IMR-90 (cell line): ENCODE data around the gene KCNN4. TPM values are rescaled to one million over a fixed set of nuclear protein-coding genes. Genes with fewer than 3 reads are reported as not detected.
A peak's percentile ranks its signal among the peaks of the same experiment; 100 is the strongest.

Experiments used
- ATAC-seq: fragments of 200-7000 bp; cut with Tn5 transposase; 2 replicates; pipeline ENCODE4 v1.9.1; 2020; ENCODE audit warnings: low read depth, mild to moderate bottlenecking, moderate library complexity
- BruUV-seq: library from RNA; stranded (reverse); fragments of 400-500 nt; replicated peaks from 2 replicates; lab custom pipeline; 2021; lab: Mats Ljungman, UMichigan
- CTCF ChIA-PET: fragments of 300-600 bp; formaldehyde crosslinking; extraction: SDS; loops from one replicate; lab custom pipeline; 2021; ENCODE audit warnings: antibody characterized with exemption; lab: Yijun Ruan, JAX
- POLR2A ChIA-PET: fragments of 300-600 bp; sonication (Branson Sonifier 250); formaldehyde crosslinking; loops from one replicate; lab custom pipeline; 2022; ENCODE audit warnings: antibody characterized with exemption; ENCODE audit not compliant: unreplicated experiment; lab: Charles Lee
- DNase-seq: peaks from one replicate; pipeline ENCODE4 v3.0.0; 2013
- H2AFZ ChIP-seq: replicated peaks from 2 replicates; pipeline ENCODE3; 2013; ENCODE audit warnings: low read length, mild to moderate bottlenecking; ENCODE audit not compliant: poor library complexity
- H2AK5ac ChIP-seq: 2 replicates; pipeline ENCODE4 v1.6.1; 2013; ENCODE audit warnings: low read depth, low read length, inconsistent platforms
- H2AK9ac ChIP-seq: replicated peaks from 2 replicates; pipeline ENCODE3; 2013; ENCODE audit warnings: mild to moderate bottlenecking, low read depth, low read length, moderate library complexity; ENCODE audit not compliant: poor library complexity
- H2BK120ac ChIP-seq: 2 replicates; pipeline ENCODE4 v1.6.1; 2013; ENCODE audit warnings: low read depth, low read length, inconsistent platforms
- H2BK15ac ChIP-seq: 3 replicates; pipeline ENCODE4 v1.6.1; 2013; ENCODE audit warnings: low read depth, low read length, inconsistent platforms
- H2BK20ac ChIP-seq: 2 replicates; pipeline ENCODE4 v1.6.1; 2013; ENCODE audit warnings: low read depth, mild to moderate bottlenecking, inconsistent platforms, low read length, moderate library complexity
- H2BK5ac ChIP-seq: 2 replicates; pipeline ENCODE4 v1.6.1; 2013; ENCODE audit warnings: mild to moderate bottlenecking, low read depth, low read length, inconsistent platforms; ENCODE audit not compliant: poor library complexity, severe bottlenecking
- H3K14ac ChIP-seq: replicated peaks from 2 replicates; pipeline ENCODE4 v1.6.1; 2013; ENCODE audit warnings: low read depth, low read length, inconsistent platforms
- H3K18ac ChIP-seq: 2 replicates; pipeline ENCODE4 v1.6.1; 2013; ENCODE audit warnings: low read depth, low read length, control low read depth
- H3K23ac ChIP-seq: 2 replicates; pipeline ENCODE4 v1.6.1; 2013; ENCODE audit warnings: low read depth, low read length, inconsistent platforms
- H3K27ac ChIP-seq: 2 replicates; pipeline ENCODE4 v1.5.1; 2013; ENCODE audit warnings: mild to moderate bottlenecking, control low read depth, low read length; ENCODE audit not compliant: insufficient read depth
- H3K27me3 ChIP-seq: 2 replicates; pipeline ENCODE4 v1.6.1; 2013; ENCODE audit warnings: low read length; ENCODE audit not compliant: control insufficient read depth, insufficient read depth
- H3K36me3 ChIP-seq: 2 replicates; pipeline ENCODE4 v1.6.1; 2013; ENCODE audit warnings: low read length, mixed read lengths; ENCODE audit not compliant: control insufficient read depth, insufficient read depth
- H3K4ac ChIP-seq: 2 replicates; pipeline ENCODE4 v1.6.1; 2013; ENCODE audit warnings: low read depth, low read length, inconsistent platforms
- H3K4me1 ChIP-seq: 2 replicates; pipeline ENCODE4 v1.6.1; 2013; ENCODE audit warnings: low read length, mixed read lengths; ENCODE audit not compliant: control insufficient read depth, insufficient read depth
- H3K4me2 ChIP-seq: 2 replicates; pipeline ENCODE4 v1.6.1; 2013; ENCODE audit warnings: low read depth, mild to moderate bottlenecking, control low read depth, low read length, moderate library complexity
- H3K4me3 ChIP-seq: 2 replicates; pipeline ENCODE4 v1.5.1; 2013; ENCODE audit warnings: low read depth, mild to moderate bottlenecking, control low read depth, low read length, moderate library complexity; ENCODE audit not compliant: insufficient read depth
- H3K56ac ChIP-seq: 2 replicates; pipeline ENCODE4 v1.6.1; 2013; ENCODE audit warnings: low read length, inconsistent platforms; ENCODE audit not compliant: insufficient read depth; ENCODE audit errors: extremely low read depth
- H3K79me1 ChIP-seq, 2 experiments: 2 replicates each; pipeline ENCODE4 v1.6.1; 2013; ENCODE audit warnings: low read length in 2 of 2, inconsistent platforms in 1 of 2, low read depth in 1 of 2
- H3K9ac ChIP-seq: 2 replicates; pipeline ENCODE4 v1.6.1; 2013; ENCODE audit warnings: low read depth, low read length, control low read depth
- H3K9me1 ChIP-seq: 2 replicates; pipeline ENCODE4 v1.6.1; 2013; ENCODE audit warnings: low read length, inconsistent platforms; ENCODE audit not compliant: insufficient read depth
- H3K9me3 ChIP-seq: 2 replicates; pipeline ENCODE4 v1.6.1; 2013; ENCODE audit warnings: low read length; ENCODE audit not compliant: control insufficient read depth, insufficient read depth
- H4K20me1 ChIP-seq: 2 replicates; pipeline ENCODE4 v1.6.1; 2013; ENCODE audit warnings: low read length, inconsistent platforms; ENCODE audit not compliant: insufficient read depth
- H4K5ac ChIP-seq: 2 replicates; pipeline ENCODE4 v1.6.1; 2013; ENCODE audit warnings: mild to moderate bottlenecking, low read depth, low read length, control low read depth
- H4K8ac ChIP-seq, 2 experiments: 2 replicates each; pipeline ENCODE4 v1.6.1; 2013; ENCODE audit warnings: low read depth in 2 of 2, low read length in 2 of 2, control low read depth in 1 of 2, inconsistent platforms in 1 of 2
- H4K91ac ChIP-seq: 2 replicates; pipeline ENCODE4 v1.6.1; 2013; ENCODE audit warnings: low read depth, low read length, inconsistent platforms; ENCODE audit not compliant: insufficient read depth
- BHLHE40 ChIP-seq: fragments of 150-350 bp; IDR thresholded peaks from 2 replicates; pipeline ENCODE4 v1.6.1; 2016; ENCODE audit warnings: mild to moderate bottlenecking, low read depth, low read length
- CEBPB ChIP-seq: IDR thresholded peaks from 2 replicates; pipeline ENCODE4 v1.6.1; 2012; ENCODE audit warnings: low read depth, low read length, improper control_type of control experiment
- CHD1 ChIP-seq: IDR thresholded peaks from 2 replicates; pipeline ENCODE4 v1.6.1; 2012; ENCODE audit warnings: low read depth, low read length, improper control_type of control experiment
- CTCF ChIP-seq: conservative IDR thresholded peaks from 2 replicates; pipeline ENCODE4 v1.5.1; 2012; ENCODE audit warnings: mild to moderate bottlenecking, low read depth, low read length, improper control_type of control experiment
- FOS ChIP-seq: fragments of 150-350 bp; IDR thresholded peaks from 2 replicates; pipeline ENCODE4 v1.6.1; 2016; ENCODE audit warnings: low read depth, low read length
- MAFK ChIP-seq: IDR thresholded peaks from 2 replicates; pipeline ENCODE4 v1.6.1; 2012; ENCODE audit warnings: low read depth, low read length, improper control_type of control experiment
- MXI1 ChIP-seq: IDR thresholded peaks from 2 replicates; pipeline ENCODE4 v1.6.1; 2012; ENCODE audit warnings: low read depth, mild to moderate bottlenecking, low read length, moderate library complexity, borderline replicate concordance
- NFE2L2 ChIP-seq: fragments of 150-350 bp; IDR thresholded peaks from 2 replicates; pipeline ENCODE4 v1.6.1; 2016; ENCODE audit warnings: low read depth, mild to moderate bottlenecking, low read length
- POLR2A ChIP-seq: IDR thresholded peaks from 2 replicates; pipeline ENCODE4 v1.6.1; 2012; ENCODE audit warnings: mild to moderate bottlenecking, low read depth, low read length
- RAD21 ChIP-seq: IDR thresholded peaks from 2 replicates; pipeline ENCODE4 v1.6.1; 2012; ENCODE audit warnings: low read length, improper control_type of control experiment
- RCOR1 ChIP-seq: IDR thresholded peaks from 2 replicates; pipeline ENCODE4 v1.6.1; 2012; ENCODE audit warnings: mild to moderate bottlenecking, low read length, improper control_type of control experiment; ENCODE audit not compliant: insufficient replicate concordance
- RFX5 ChIP-seq: IDR thresholded peaks from 2 replicates; pipeline ENCODE4 v1.8.0; 2012; ENCODE audit warnings: low read depth, mild to moderate bottlenecking, low read length, moderate library complexity
- SMC3 ChIP-seq: fragments of 150-350 bp; IDR thresholded peaks from 2 replicates; pipeline ENCODE4 v1.6.1; 2016; ENCODE audit warnings: low read depth, mild to moderate bottlenecking, antibody characterized with exemption, low read length, moderate library complexity
- WGBS, 2 experiments: methylation state at CpG; one replicate each; pipeline versions ENCODE4 v1.1.5 to v1.1.7; 2013; ENCODE audit warnings: missing lambda C conversion rate in 2 of 2; ENCODE audit not compliant: insufficient read length in 1 of 2; ENCODE audit errors: extremely low coverage in 2 of 2; 5-methylcytosine and 5-hydroxymethylcytosine counted together
- dilution Hi-C: fragments of 300-500 bp; cut with HindIII; formaldehyde crosslinking; loops from one replicate; pipeline ENCODE4 v1.14.3; 2018; ENCODE audit warnings: low sequenced_read_pairs; ENCODE audit not compliant: unreplicated experiment
- in situ Hi-C: fragments of 300-500 bp; cut with MboI; formaldehyde crosslinking; loops from 3 replicates; pipeline ENCODE4 v1.14.3; 2019; ENCODE audit warnings: low sequenced_read_pairs, inconsistent platforms, mixed read lengths
- intact Hi-C: fragments of 100-400 bp; cut with micrococcal nuclease; formaldehyde crosslinking; loops from 2 replicates; pipeline ENCODE4 v1.10.0; 2022
- polyA plus RNA-seq, 3 experiments: library from polyadenylated mRNA; depleted of rRNA; stranded (reverse); fragments of >200 nt; gene quantifications; 2 replicates each; pipeline ENCODE4 v1.2.3, GENCODE V29; 2012; ENCODE audit warnings: low replicate concordance in 1 of 3
- total RNA-seq: library from RNA; depleted of rRNA; stranded (reverse); fragments of >200 nt; gene quantifications from 2 replicates; pipeline ENCODE4 v1.2.3, GENCODE V29; 2012
- TF ChIP-seq, protein P1 (sequence below): fragments of 150-350 bp; IDR thresholded peaks from 2 replicates; pipeline ENCODE4 v1.6.1; 2016; ENCODE audit warnings: low read depth, mild to moderate bottlenecking, low read length, moderate library complexity, borderline replicate concordance
- TF ChIP-seq, protein P2 (sequence below): fragments of 150-350 bp; IDR thresholded peaks from 2 replicates; pipeline ENCODE4 v1.6.1; 2017; ENCODE audit warnings: mild to moderate bottlenecking, antibody characterized with exemption, low read length, low read depth

Gene KCNN4
- total and polyA plus RNA-seq, 2 of the 4 experiments (the other 2 are of a cell fraction), result 0.54 to 0.99 TPM

GRCh38 chr19:43766755-43767043 is 14.1 kb downstream of the KCNN4 start:
- Histone ChIP-seq H2BK15ac (no peak overlapping the region), H3K9ac (no peak overlapping the region), H2BK120ac (peak overlapping the region; percentile 14), H3K9me1 (peaks cover 25% of the 10 kb centered on the region), H2AK5ac (peak overlapping the region; percentile 79), H2BK5ac (no peak overlapping the region), H3K23ac (no peak overlapping the region), H3K4me2 (no peak overlapping the region), H3K4me3 (no peak overlapping the region), H4K20me1 (no peaks in the 10 kb centered on the region; the same call in 1 of the 2 replicates), H3K36me3 (no peaks in the 10 kb centered on the region), H2AFZ (peak overlapping the region; percentile 45), H3K79me1 (peaks cover 0 to 14% of the 10 kb centered on the region in 2 experiments; a peak in 2 of 4 replicates), H3K14ac (no peak overlapping the region), H3K27ac (no peak overlapping the region), H4K91ac (no peak overlapping the region), H3K9me3 (no peaks in the 10 kb centered on the region), H3K4ac (peak overlapping the region; percentile 16; the same call in 1 of the 2 replicates), H4K8ac (no peak overlapping the region; a peak in 1 of 4 replicates), H2AK9ac (no peak overlapping the region), H3K27me3 (no peaks in the 10 kb centered on the region), H3K56ac (no peak overlapping the region), H3K4me1 (peaks cover 14% of the 10 kb centered on the region), H4K5ac (no peak overlapping the region), H3K18ac (no peak overlapping the region), H2BK20ac (no peak overlapping the region; the same call in 1 of the 2 replicates)
- no TSS peak for BruUV-seq
- dilution Hi-C loops, result no loop called here
- DNase-seq (no peak), ATAC-seq (no peak)
- POLR2A ChIA-PET, result no interaction called here
- WGBS, 2 experiments, result no CpG with 5 or more reads among the region's 4 CpGs
- in situ Hi-C loops, result no loop called here
- intact Hi-C loops, result no loop called here
- CTCF ChIA-PET, result interaction anchor here (0.6 to 0.9 kb wide), 3 partner anchors 14 to 31 kb away, joined by 3 read pairs; no protein-coding TSS in a partner anchor
- TF ChIP-seq, protein P1, sequence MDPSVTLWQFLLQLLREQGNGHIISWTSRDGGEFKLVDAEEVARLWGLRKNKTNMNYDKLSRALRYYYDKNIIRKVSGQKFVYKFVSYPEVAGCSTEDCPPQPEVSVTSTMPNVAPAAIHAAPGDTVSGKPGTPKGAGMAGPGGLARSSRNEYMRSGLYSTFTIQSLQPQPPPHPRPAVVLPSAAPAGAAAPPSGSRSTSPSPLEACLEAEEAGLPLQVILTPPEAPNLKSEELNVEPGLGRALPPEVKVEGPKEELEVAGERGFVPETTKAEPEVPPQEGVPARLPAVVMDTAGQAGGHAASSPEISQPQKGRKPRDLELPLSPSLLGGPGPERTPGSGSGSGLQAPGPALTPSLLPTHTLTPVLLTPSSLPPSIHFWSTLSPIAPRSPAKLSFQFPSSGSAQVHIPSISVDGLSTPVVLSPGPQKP, result no peak
- TF ChIP-seq SMC3, result no peak
- no peak for TF ChIP-seq NFE2L2
- no peak for TF ChIP-seq MAFK
- no peak for TF ChIP-seq CEBPB
- TF ChIP-seq RAD21, result no peak
- TF ChIP-seq POLR2A, result no peak
- no peak for TF ChIP-seq BHLHE40
- TF ChIP-seq MXI1, result no peak
- TF ChIP-seq RCOR1, result no peak
- no peak for TF ChIP-seq CHD1
- no peak for TF ChIP-seq FOS
- TF ChIP-seq, protein P2, sequence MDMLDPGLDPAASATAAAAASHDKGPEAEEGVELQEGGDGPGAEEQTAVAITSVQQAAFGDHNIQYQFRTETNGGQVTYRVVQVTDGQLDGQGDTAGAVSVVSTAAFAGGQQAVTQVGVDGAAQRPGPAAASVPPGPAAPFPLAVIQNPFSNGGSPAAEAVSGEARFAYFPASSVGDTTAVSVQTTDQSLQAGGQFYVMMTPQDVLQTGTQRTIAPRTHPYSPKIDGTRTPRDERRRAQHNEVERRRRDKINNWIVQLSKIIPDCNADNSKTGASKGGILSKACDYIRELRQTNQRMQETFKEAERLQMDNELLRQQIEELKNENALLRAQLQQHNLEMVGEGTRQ, result no peak
- no peak for TF ChIP-seq RFX5
- no peak for TF ChIP-seq CTCF
